HL-60 (cell line): Measurements from ENCODE around the gene CORO2A.

Experiments used
- CTCF ChIP-seq: IDR thresholded peaks from one replicate; pipeline ENCODE4 v1.5.1; 2011; ENCODE audit warnings: low read length, control low read depth, inconsistent platforms; ENCODE audit not compliant: insufficient read depth
- POLR2AphosphoS5 ChIP-seq: IDR thresholded peaks from 2 replicates; pipeline ENCODE4 v1.6.1; 2012; ENCODE audit warnings: low read depth
- REST ChIP-seq: IDR thresholded peaks from 2 replicates; pipeline ENCODE4 v1.6.1; 2012; ENCODE audit warnings: low read depth; ENCODE audit not compliant: insufficient replicate concordance

- no peak for TF ChIP-seq CTCF
- no peak for TF ChIP-seq POLR2AphosphoS5
- no peak for TF ChIP-seq REST
Measured at GRCh38 chr9:98109052-98109451, 83.4 kb downstream of the CORO2A start.
